CD4-positive, alpha-beta T cell treated with Interleukin-17A for 4 hours (primary cell): ENCODE measurements around the gene SIX2.
"Not testable (repeated sequence)": the region's sequence is repeated elsewhere in the genome, so short reads cannot be mapped to it uniquely, and the experiment has no call there.

Source experiments
- DNase-seq: peaks from one replicate; pipeline ENCODE4 v3.0.0-alpha.2; 2020; ENCODE audit warnings: mixed read lengths

The SIX2 gene

DNA sequence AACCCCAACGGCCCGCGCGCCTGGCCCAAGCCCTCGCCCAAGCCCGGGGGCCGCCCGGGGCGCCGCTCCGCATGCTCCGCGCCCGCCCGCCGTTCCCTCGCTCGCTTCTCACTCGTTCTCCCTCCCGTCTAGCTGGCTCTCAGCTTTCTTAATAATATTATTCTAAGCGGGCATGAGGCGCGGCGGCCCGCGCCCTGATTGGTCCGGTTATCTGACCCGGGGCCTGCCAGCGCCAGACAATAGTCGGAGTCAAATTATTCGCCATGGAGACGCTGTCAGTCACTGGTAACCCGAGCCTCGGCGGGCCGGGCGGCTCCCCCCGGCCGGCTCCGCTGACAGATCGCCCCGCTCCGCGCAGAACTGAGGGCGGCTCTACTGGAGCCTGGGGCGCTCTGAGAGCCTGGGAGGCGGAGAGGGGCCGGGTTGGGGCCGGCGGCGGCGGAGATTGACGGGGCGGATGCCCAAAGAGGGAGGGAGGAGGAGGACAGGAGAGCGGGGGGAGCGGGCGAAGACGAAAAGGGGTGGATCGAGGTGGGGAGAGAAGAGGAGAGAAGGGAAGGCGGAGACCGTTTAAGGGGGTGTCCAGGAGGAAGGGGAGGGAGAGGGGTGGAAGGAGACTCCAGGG lies at the start of gene SIX2:
Gene SIX2 (minus strand): TSS at position 150 of the 625 bp plus-strand sequence. CDS start 342 bp downstream, outside the sequence.
- DNase-seq = no peak

DNA sequence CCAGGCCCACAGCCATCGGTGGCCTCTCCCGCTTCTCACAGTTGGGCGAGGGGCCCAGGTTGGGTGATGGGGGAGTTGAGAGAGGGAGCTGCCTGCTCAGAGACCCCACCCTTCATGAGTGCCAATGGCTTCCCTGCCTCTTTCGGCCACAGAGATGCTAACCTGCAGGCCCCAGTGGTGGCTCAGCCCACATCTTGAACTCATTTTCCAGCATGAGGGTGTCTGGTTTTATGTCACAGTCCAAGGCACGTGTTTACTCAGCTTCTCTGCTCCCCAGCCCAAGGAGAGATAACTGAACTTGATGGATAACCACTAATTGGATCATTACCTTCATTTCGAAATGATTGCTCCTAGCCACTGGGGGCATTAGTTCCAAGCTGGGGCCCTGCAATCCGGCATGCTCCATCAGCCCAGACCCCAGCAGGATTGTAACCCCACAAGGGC lies 45.9 kb upstream of the SIX2 start:
- DNase-seq = no peak

DNA sequence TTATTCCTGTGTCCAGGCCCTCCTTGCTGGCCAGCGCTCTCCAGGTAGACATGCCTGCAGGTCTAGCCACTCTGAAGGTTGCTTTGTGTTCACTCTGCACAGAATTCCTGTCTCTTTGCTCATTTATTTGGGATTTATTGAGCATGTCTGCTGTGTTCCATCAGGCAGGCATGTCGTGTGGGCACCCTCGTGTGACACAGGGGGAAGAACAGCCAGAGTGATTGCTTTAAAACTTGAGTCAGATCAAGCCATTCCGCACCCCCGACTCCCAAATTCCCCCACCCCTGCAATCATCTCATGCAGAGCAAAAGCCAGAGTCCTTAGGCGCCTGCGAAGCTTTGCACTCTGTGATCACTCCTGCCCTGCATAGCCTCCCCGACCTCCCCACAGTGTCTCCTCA lies 44.7 kb upstream of the SIX2 start:
- DNase-seq = no peak

- DNase-seq = no peak
These were observed 43.2 kb upstream of the SIX2 start for GRCh38 chr2:45052388-45052928.

- no peak for DNase-seq
These were observed 40.5 kb upstream of the SIX2 start for GRCh38 chr2:45049569-45050336.

- no peak for DNase-seq
These were observed 38.0 kb upstream of the SIX2 start for GRCh38 chr2:45047301-45047700.

- DNase-seq = no peak
These were observed 37.5 kb upstream of the SIX2 start for GRCh38 chr2:45046786-45047185.

GRCh38 chr2:45045706-45046105 lies 36.5 kb upstream of the SIX2 start:
- no peak for DNase-seq

- DNase-seq = no peak
These were observed 35.7 kb upstream of the SIX2 start for GRCh38 chr2:45044916-45045315.

DNA sequence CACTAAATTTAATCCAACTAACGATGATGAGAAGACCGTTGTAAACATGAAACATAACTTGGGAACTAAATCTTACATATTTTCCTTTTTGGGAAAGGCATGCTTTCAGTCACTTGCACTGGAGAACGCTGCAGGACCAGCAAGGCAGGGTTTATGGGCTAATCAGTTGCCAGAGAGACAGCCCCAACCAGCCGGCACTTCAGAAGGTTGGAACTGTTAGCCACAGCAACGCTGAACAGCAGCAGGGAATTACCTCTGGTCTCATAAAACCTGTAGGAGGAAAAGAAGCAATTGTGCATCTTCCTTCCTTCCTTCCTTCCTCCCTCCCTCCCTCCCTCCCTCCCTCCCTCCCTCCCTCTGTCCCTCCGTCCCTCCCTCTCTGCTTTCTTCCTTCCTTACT lies 33.9 kb upstream of the SIX2 start:
- no peak for DNase-seq

DNA sequence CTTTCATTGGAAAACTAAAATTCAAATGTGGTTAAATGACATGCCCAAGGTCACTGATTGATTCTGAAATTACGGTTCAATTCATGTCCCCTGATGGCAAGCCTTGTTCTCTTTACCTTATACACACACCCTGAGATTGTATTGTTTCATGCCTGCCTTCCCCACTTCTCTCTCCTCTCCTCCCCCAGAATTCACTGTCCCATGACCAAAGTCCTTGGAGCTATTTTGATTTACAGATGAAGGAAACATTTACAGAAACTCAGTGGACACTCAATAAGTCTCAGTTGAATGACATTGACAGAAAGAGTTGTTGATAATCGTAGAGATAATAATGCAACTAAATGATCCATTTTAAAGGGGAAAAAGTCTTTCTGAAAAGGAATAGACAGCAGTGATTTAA lies 33.1 kb upstream of the SIX2 start:
- no peak for DNase-seq

- no peak for DNase-seq
These were observed 31.5 kb upstream of the SIX2 start for GRCh38 chr2:45040786-45041185.

- DNase-seq = not testable (repeated sequence)
These were observed 30.6 kb upstream of the SIX2 start for GRCh38 chr2:45039804-45040203.

GRCh38 chr2:45038861-45039260 lies 29.6 kb upstream of the SIX2 start:
- DNase-seq = not testable (repeated sequence)

- DNase-seq = no peak
These were observed 24.1 kb upstream of the SIX2 start for GRCh38 chr2:45033302-45033701.

DNA sequence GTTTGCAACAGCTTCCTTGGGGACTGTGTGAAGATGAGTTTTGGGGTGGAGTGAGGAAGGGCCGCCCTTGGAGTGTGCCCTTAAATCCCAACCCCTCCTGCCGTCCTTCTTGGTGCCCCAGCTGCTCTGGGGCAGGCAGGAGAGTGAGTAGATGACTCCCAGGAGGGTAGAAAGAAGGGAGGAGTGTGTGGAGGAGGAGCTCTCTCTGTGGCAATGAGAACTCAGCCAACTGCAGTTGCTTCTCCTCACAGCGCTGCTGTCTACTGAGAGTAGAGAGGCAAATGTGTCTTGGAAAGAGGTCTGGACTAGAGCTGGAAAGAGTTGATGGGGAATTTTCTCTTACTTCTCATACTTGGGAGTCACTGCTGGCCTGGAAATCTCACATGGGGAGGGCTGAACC lies 21.8 kb upstream of the SIX2 start:
- no peak for DNase-seq

DNA sequence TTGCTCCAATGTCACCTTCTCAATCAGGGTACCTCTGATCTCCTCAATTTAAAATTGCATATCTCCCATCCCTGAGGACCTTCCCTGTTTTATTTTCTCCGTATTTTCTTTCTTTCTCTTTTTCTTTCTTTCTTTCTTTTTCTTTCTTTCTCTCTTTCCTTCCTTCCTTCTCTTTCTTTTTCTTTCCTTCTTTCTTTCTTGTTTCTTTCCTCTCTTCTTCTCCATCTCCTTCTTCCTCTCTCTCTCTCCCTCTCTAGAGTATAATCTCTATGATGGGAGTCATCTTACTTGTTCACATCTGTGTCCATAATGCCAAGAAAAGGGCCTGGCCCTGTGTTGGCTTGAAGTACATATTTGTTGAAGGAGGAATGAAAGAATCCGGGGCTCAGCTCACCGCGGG lies 21.3 kb upstream of the SIX2 start:
- no peak for DNase-seq

- DNase-seq = no peak
These were observed 20.0 kb upstream of the SIX2 start for GRCh38 chr2:45029215-45029614.

DNA sequence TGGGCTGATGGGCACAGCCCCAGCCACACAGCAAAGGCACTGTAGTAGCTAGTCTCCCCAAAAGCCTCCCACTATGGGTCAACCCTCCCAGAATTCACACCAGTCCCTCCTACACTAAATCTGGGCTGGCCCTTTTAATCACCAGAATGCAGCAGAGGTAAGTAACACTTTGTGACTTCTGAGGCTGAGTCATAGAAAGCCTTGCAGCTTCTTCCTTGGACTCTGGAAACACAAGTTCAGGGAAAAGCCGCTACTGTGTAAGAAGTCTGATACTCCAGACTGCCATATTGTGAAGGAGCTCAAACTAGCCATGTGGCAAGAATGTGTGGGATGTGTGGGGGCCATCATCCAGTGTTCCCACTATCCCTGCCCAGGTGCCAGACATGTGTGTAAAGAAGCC lies 19.0 kb upstream of the SIX2 start:
- no peak for DNase-seq

DNA sequence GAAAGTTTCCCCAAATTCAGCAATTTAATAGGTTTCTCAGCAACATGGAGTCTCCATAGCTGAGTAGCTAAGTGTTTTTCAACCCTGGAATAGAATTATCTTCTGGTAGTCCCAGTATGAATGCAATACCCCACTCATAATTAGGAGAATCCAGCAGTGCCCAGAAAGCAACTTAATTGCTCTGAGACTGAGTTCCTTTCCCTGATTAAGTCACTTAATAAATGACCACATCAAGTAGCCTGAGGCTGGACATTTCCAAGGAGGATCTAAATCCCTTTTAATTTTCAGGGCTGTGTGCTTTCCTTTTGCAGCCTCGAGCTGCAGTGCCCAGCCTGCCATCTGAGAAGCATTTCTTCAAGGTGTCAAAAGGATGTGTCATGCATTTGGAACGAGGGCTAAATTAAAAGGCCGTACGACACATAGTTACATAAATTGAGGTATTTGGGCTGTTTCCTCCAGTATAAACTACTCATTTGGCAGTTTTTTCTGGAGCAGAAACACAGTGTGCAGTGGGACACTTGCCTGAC lies 17.7 kb upstream of the SIX2 start:
- no peak for DNase-seq

- no peak for DNase-seq
These were observed 15.5 kb upstream of the SIX2 start for GRCh38 chr2:45024600-45025291.

- no peak for DNase-seq
These were observed 14.8 kb upstream of the SIX2 start for GRCh38 chr2:45024097-45024496.

GRCh38 chr2:45020439-45020838 lies 11.2 kb upstream of the SIX2 start:
- no peak for DNase-seq
